Brain microvascular endothelial cell (primary cell): ENCODE data around the gene LGMN.
A peak's percentile ranks its signal among the peaks of the same experiment; 100 is the strongest.

Experiments used
- DNase-seq: peaks from one replicate; pipeline ENCODE4 v3.0.0-alpha.2; 2020
- H3K27ac ChIP-seq: fragments of 250-450 bp; sonication (Bioruptor Pico); 2 replicates; pipeline ENCODE4 v1.5.1; 2020; ENCODE audit warnings: mild to moderate bottlenecking, moderate library complexity
- H3K27me3 ChIP-seq: fragments of 250-450 bp; sonication (Bioruptor Pico); replicated peaks from 2 replicates; pipeline ENCODE4 v1.5.1; 2020; ENCODE audit warnings: mild to moderate bottlenecking
- H3K36me3 ChIP-seq: fragments of 250-450 bp; sonication (Bioruptor Pico); replicated peaks from 2 replicates; pipeline ENCODE4 v1.5.1; 2020; ENCODE audit warnings: mild to moderate bottlenecking
- H3K4me3 ChIP-seq: 2 replicates; pipeline ENCODE4 v1.5.1; 2011; ENCODE audit warnings: low read depth, mild to moderate bottlenecking, control low read depth, low read length, moderate library complexity
- in situ Hi-C: cut with HindIII; loops from 2 replicates; pipeline ENCODE4 v1.10.0; 2017; ENCODE audit warnings: low sequenced_read_pairs, low pct_ligation_motif_present
- TF ChIP-seq, protein P1 (sequence below): IDR thresholded peaks from 2 replicates; pipeline ENCODE4 v1.5.1; 2011; ENCODE audit warnings: low read depth, mild to moderate bottlenecking, moderate library complexity, low read length, control low read depth, inconsistent platforms; ENCODE audit errors: missing control alignments

Gene LGMN

GRCh38 chr14:92726135-92726932 lies 22.1 kb downstream of the LGMN start:
- peak; percentile 95 for DNase-seq
- Histone ChIP-seq H3K36me3 (peaks cover 5% of the 10 kb centered on the region), H3K27ac (peak overlapping the region; percentile 60), H3K4me3 (no peak overlapping the region), H3K27me3 (no peaks in the 10 kb centered on the region)
- in situ Hi-C loops = no loop called here
- TF ChIP-seq, protein P1, sequence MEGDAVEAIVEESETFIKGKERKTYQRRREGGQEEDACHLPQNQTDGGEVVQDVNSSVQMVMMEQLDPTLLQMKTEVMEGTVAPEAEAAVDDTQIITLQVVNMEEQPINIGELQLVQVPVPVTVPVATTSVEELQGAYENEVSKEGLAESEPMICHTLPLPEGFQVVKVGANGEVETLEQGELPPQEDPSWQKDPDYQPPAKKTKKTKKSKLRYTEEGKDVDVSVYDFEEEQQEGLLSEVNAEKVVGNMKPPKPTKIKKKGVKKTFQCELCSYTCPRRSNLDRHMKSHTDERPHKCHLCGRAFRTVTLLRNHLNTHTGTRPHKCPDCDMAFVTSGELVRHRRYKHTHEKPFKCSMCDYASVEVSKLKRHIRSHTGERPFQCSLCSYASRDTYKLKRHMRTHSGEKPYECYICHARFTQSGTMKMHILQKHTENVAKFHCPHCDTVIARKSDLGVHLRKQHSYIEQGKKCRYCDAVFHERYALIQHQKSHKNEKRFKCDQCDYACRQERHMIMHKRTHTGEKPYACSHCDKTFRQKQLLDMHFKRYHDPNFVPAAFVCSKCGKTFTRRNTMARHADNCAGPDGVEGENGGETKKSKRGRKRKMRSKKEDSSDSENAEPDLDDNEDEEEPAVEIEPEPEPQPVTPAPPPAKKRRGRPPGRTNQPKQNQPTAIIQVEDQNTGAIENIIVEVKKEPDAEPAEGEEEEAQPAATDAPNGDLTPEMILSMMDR = no peak

- in situ Hi-C loops = no loop called here
Observed at GRCh38 chr14:92724516-92725340, 23.7 kb downstream of the LGMN start.

GRCh38 chr14:92719890-92720323 lies 28.5 kb downstream of the LGMN start:
- Histone ChIP-seq H3K4me3 (no peak overlapping the region), H3K27me3 (no peaks in the 10 kb centered on the region), H3K27ac (peak overlapping the region; percentile 75), H3K36me3 (no peaks in the 10 kb centered on the region)
- DNase-seq = peak; percentile 6
- TF ChIP-seq, protein P1 = no peak
- in situ Hi-C loops = no loop called here

More at GRCh38 chr14:92724516-92725340, 23.7 kb downstream of the LGMN start:
- TF ChIP-seq, protein P1 = no peak
- Histone ChIP-seq H3K27ac (no peak overlapping the region), H3K4me3 (no peak overlapping the region), H3K27me3 (no peaks in the 10 kb centered on the region), H3K36me3 (peaks cover 2% of the 10 kb centered on the region)
- no peak for DNase-seq

DNA sequence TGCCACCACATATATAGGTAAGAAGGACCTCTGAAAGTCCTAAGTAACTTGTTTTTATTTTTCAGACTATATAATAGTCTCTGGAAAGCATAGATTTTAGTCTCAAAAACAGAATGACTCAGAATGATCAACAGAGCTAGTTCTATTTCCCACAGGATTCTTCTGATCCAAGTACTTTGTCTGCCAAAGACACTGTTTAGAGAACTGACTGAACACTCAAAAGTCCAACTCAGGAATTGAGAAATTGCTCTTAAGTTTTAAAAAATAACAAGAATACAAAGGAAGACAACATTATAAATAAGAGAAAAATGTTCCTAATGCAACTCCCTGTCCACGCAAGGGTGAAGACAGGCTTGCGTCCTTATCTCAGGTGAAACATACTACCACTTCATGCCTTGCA lies 29.0 kb downstream of the LGMN start:
- in situ Hi-C loops = no loop called here
- no peak for DNase-seq
- no peaks in the 10 kb centered on the region for H3K36me3 ChIP-seq

DNA sequence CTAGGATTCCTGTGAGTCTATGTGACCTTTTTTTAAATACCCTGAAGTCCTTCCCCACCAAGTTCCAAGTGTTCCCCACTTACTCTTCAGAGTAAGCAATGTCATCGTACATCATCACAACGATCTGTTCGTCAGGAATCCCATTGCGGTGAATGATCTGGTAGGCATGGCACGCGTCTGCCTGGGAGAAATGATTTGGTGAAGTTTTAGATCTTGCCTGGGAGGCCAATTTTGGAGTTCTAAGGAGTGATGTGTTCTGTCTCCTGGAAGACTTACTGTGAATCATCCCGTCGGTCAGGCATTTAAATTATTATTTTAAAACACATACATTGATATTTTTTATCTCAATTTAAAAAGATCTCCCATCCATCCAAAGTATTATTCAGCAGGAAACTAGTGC lies 29.8 kb downstream of the LGMN start:
- H3K36me3 ChIP-seq = peaks cover 5% of the 10 kb centered on the region
- H3K27ac ChIP-seq = peak overlapping the region; percentile 89
- TF ChIP-seq, protein P1 = no peak
- in situ Hi-C loops = no loop called here
- no peaks in the 10 kb centered on the region for H3K27me3 ChIP-seq
- DNase-seq = peak; percentile 91
- H3K4me3 ChIP-seq = no peak overlapping the region

More for the DNA sequence above, 29.0 kb downstream of the LGMN start:
- peak overlapping the region; percentile 75 for H3K27ac ChIP-seq
- TF ChIP-seq, protein P1 = no peak
- no peaks in the 10 kb centered on the region for H3K27me3 ChIP-seq
- H3K4me3 ChIP-seq = no peak overlapping the region
